GM18909 (cell line): Measurements from ENCODE around the gene ADORA1.
A peak's percentile ranks its signal among the peaks of the same experiment; 100 is the strongest.

Experiments
- ATAC-seq: cut with Tn5 transposase; IDR thresholded peaks from one replicate; pipeline ENCODE4 v1.9.1; 2021; ENCODE audit warnings: mild to moderate bottlenecking; ENCODE audit not compliant: unreplicated experiment, poor library complexity

Gene ADORA1

GRCh38 chr1:203169770-203170520 lies 42.4 kb downstream of the ADORA1 start:
- ATAC-seq, result no peak

DNA sequence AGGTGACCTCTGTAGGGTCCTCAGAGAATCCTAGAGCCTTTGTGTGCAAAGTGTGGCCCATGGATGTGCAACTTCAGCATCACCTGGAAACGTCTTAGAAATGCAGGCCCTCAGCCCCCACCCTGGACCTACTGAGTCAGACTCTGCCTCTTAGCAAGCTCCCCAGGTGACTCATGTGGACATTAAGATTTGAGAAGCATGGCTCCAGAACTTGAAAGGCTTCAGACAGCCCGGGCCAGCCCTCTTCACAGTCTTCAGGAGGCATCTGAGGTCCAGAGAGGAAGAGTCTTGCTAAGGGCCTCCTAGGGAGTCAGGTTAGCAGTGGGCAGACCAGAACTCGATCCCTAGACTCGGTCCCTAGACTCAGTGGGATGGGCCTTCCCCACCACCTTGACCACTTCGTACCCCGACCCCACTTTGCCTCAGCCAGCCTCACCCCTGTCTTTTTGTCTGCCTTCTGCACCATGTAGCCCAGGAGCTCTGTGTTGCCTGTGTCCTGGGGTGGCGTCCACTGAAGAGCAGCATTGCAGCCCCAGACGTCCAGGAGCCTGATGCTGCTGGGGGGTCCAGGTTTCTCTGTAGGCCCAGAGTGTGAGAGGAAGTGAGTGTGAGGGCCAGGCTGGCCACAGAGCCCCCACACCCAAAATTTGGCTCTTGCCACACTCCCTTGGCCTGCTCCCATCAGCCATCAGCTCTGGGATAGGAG lies 43.3 kb downstream of the ADORA1 start:
- ATAC-seq, result no peak

DNA sequence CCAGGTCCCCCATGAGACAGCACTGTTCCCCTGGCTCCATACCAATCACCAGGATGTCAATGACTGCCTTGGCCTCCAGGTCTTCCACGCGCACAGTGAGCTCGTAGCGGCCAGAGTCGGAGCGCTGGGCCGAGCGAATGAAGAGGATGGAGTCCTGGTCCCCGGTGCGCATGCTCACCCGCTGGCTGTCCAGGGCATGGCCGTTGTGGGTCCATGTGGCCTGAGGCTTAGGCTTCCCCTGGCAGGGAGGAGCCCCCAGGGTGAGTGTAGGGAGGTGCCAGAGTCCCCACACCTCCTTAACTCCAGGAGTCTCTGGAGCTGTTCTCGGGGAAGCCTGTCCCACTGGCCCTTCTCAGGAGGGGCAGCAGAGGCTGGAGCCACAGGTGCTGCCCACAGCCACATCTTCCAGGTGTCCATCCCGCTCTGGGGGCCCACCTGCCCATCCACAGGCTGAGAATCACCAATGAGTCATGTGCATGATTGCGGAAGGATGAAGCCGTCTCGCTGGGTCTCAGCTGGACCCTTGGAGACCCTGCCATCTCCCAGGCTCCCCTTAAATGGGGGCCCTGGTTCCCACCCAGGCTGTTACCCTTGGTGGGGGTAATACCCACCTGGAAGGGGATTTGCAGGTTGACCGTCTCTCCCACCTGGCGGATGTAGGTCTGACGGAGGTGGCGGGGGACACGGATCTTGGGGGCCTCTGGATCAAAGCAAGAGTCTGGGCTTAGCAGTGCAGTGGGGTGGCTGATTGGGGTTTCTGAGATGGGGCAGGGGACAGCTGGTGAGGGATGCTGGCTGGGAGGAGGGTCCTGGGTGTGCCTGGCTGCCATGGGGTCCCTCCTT lies 44.0 kb downstream of the ADORA1 start:
- ATAC-seq, result no peak

- ATAC-seq, result no peak
Measured at GRCh38 chr1:203172184-203173010, 44.9 kb downstream of the ADORA1 start.

DNA sequence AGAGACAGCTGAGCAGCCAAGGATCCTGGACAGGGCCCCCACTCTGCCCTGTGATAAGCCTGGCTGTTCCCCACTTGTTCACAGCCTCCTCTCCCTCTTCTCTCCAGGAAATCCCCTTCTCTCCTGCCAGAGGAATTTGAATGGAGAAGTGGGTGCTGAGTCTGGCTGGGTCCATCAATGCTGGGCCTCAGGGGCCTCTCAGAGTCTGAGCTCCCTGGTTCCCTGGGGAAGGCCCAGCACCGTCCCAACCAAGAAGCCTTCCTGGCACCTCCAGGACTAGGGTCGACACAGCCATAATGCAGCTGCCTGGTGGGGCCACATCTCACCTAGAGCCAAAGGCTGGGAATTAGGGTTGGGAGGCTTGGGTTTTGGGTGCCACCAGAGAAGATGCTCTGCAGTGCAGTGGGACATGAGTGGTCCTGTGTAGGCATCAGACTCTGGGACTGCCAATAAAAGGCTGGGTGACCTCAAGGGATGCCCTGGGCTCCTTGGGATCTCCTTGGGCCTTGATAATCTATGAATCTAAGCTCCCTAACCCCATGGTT lies 45.6 kb downstream of the ADORA1 start:
- ATAC-seq, result peak; percentile 5

DNA sequence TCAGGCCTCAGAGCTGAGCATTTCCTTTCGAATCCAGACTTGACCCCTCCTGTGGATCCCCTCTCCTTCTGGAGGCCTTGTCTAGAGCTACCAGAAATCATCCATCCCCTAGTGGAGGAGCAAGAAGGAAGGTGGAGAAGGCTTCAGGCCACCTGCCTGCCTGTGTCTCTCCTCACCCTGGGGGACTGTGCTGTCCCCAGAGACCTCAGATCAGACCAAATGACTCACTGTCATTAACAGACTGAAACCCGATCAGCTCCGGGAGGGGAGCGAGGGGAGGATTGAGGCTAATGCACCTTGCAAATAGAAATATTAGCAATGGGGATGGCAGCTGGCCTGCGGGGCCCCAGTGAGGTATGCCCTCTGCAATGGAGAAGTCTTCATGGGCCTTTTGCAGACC lies 46.0 kb downstream of the ADORA1 start:
- ATAC-seq, result peak; percentile 83

- ATAC-seq, result no peak
Measured at GRCh38 chr1:203174324-203174985, 46.9 kb downstream of the ADORA1 start.

- ATAC-seq, result no peak
Measured at GRCh38 chr1:203175237-203175826, 47.8 kb downstream of the ADORA1 start, which contains the start of gene MYBPH. MYBPH (minus strand) TSS chr1:203175826; CDS start chr1:203175755, 71 bp downstream.

DNA sequence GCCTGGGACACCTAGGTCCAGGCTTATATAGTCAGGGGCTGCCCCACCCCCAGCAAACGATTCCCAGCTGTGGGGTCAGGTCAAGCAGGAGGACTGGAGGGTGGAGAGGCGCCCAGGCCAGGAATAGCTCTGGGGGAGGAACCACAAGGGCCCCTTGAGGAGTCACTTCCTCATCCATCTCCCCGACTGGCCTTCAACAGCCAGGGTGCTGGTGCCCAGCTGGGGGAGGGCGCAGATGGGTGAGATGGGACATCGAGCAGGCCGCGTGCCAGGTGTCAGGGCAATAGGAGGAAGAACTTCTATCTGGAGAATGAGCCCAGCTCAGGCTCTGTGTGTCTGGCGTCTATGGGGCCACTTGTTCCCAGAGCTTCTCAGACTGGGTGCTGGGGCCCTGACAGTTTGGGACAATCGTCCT lies 48.3 kb downstream of the ADORA1 start:
- no peak for ATAC-seq

DNA sequence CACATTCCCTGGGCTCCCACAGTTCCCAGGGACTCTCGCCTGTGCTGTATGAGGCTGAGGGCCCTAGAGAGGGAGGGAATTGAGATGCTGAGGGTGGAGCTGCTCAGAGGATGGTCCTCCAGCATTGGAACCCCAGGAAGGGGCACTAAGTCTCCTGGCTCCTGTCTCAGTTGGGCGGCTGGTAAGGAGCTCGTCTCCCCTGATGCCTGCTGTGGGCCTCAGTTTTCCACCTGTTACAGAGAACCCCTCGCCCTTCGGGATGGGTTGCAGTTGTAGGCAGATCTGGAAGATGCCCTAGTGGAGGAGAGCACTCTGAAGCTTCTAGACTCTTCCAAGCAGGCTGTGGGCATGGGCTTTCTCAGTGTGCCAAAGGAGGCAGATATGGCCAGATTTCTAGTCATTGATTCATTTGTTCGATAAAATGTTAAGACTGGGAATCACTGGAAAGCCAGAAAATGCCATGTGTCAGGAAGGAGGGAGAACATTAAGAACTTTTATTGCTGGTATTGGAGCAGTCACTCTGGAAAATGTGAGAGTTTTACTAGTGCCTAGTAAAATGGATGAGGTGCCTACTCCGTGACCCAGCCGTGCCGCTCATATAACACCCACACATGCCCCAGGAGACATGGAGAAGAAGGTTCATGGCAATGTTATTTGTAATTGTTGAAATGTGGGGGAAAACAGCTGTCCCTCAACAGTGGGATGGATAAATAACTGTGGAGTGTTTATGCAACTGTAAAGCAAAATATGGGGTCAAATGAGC lies 48.9 kb downstream of the ADORA1 start:
- ATAC-seq, result no peak

GRCh38 chr1:203177036-203177405 lies 49.5 kb downstream of the ADORA1 start:
- ATAC-seq, result no peak

- no peak for ATAC-seq
Measured at GRCh38 chr1:203177470-203178039, 50.0 kb downstream of the ADORA1 start.

GRCh38 chr1:203178083-203178482 lies 50.6 kb downstream of the ADORA1 start:
- no peak for ATAC-seq

- ATAC-seq, result no peak
Measured at GRCh38 chr1:203178821-203179666, 51.5 kb downstream of the ADORA1 start.

DNA sequence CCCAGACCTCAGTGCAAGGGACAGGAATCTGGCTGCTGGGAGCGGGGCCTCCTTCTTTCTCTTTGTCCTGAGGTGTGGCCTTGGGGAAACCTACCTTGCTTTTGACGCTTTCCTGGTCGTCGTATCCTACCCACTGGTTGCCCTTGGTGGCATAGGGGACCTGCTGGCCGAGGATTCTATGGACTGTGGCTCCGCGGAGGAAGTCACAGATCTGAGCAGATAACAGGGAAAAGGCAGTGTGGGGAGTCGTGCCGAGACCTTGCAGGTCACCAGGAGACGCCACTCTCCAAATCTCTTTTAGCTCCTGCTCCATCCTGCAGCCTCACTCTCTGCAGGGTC lies 52.1 kb downstream of the ADORA1 start:
- ATAC-seq, result no peak

- ATAC-seq, result no peak
Measured at GRCh38 chr1:203180611-203181330, 53.2 kb downstream of the ADORA1 start.
